ENCODE measurements around the gene LRP2BP.

- TF ChIP-seq CTCF (IDR thresholded peaks at IDR 0.05) (no peak), POLR2A (IDR thresholded peaks at IDR 0.05) (no peak)
Measured at GRCh38 chr4:185380320-185380719, 15.4 kb downstream of the LRP2BP start.

Data from breast epithelium (tissue), 3 donors.